ENCODE data around the gene DSG2.

The DSG2 gene

DNA sequence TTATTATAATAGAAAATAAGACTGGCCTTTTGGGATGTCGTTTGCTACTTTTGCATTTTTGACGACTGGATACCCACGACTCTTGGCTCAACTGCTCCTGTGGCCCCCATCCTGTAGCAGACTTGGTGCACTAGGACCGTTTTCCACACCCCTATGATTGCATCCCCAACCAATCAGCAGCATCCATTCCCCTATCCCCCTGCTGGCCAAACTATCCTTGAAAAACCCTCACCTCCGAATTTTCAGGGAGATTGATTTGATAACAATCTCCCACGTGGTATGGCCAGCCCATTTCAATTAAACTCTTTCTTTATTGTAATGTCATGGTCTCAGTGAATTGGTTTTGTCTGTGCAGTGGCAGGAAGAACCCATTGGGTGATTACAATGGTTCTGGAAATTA is 55.8 kb downstream of the DSG2 start:
- Histone ChIP-seq H3K4me1 (ENCODE audit: control insufficient read depth, insufficient read depth, low read length) (no peaks in the 10 kb centered on the region), H3K27ac (ENCODE audit: low read length) (no peak overlapping the region), H3K9me3 (ENCODE audit: control insufficient read depth in 2 of 2, low read length in 2 of 2) (no peaks in the 10 kb centered on the region), H3K27me3 (ENCODE audit: control insufficient read depth in 1 of 2, insufficient read depth in 2 of 2, low read length in 2 of 2) (no peaks in the 10 kb centered on the region), H3K9ac (ENCODE audit: low read length in 2 of 2) (no peak overlapping the region), H3K36me3 (ENCODE audit: control insufficient read depth in 2 of 2, insufficient read depth in 2 of 2, low read length in 2 of 2) (no peaks in the 10 kb centered on the region), H3K4me3 (ENCODE audit: low read length in 2 of 2) (no peak overlapping the region)

DNA sequence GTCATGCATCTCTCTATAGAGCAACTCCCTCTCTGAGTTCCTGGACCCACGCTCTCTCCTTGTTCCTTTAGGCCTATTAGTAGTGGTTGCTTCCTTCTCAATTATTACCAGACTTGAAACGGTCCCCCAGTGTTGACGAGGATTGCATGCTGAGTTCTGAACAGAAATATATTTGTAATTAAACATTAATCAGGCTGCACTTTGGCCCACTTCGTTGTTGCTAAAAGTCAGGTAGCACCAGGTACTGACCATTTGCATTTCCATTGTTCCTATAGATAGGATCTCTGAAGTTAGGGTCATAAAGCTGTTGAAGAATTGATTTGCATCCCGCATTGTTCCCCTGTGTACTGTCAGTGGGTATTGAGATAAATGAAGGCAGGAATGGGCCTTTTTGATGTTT is 56.8 kb downstream of the DSG2 start:
- no peaks in the 10 kb centered on the region for H3K27me3 ChIP-seq (ENCODE audit: control insufficient read depth in 1 of 2, insufficient read depth in 2 of 2, low read length in 2 of 2)
- no peak overlapping the region for H3K4me3 ChIP-seq (ENCODE audit: low read length in 2 of 2)
- no peaks in the 10 kb centered on the region for H3K36me3 ChIP-seq (ENCODE audit: control insufficient read depth in 2 of 2, insufficient read depth in 2 of 2, low read length in 2 of 2)
- no peak overlapping the region for H3K27ac ChIP-seq (ENCODE audit: low read length)
- no peak overlapping the region for H3K9ac ChIP-seq (ENCODE audit: low read length in 2 of 2)
- H3K9me3 ChIP-seq (ENCODE audit: control insufficient read depth in 2 of 2, low read length in 2 of 2) = no peaks in the 10 kb centered on the region
- H3K4me1 ChIP-seq (ENCODE audit: control insufficient read depth, insufficient read depth, low read length) = no peaks in the 10 kb centered on the region

DNA sequence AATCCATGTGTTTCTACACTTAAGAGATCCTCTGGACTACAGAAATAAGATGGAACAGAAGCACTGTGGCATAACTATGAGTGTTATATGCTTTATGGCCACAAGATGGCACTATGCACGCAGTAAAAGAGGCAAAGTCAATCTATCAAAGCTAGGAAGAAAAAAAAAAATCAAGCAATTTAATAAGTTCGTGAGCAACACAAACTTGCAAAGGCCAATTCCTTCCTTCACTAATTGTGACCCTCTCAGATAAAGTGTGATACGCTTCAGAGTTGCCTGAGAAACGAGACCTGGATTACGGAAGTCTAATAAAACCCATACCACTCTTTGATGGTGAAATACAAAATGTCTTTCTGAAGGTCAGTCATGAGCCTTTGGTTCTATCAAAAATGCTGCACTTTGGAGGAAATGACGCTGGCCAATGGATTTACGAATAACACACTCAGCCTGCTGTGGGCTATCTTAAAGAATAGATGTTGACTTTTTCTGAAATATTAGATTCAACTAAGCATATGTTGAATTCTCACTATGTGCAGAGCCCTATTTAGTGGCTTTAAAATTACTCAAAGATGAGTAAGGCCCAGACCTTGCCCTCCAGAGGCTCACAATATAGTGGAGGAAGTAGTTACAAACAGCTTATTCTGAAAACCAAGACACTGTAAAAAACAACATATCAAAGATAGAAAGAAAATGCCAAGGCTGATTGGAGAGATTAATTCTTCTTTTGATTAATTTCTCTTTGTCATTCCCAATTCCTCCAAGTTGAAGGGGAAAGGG is 58.2 kb downstream of the DSG2 start:
- Histone ChIP-seq H3K9ac (ENCODE audit: low read length in 2 of 2) (no peak overlapping the region), H3K9me3 (ENCODE audit: control insufficient read depth in 2 of 2, low read length in 2 of 2) (no peaks in the 10 kb centered on the region), H3K27ac (ENCODE audit: low read length) (no peak overlapping the region), H3K4me1 (ENCODE audit: control insufficient read depth, insufficient read depth, low read length) (no peaks in the 10 kb centered on the region), H3K36me3 (ENCODE audit: control insufficient read depth in 2 of 2, insufficient read depth in 2 of 2, low read length in 2 of 2) (no peaks in the 10 kb centered on the region), H3K27me3 (ENCODE audit: control insufficient read depth in 1 of 2, insufficient read depth in 2 of 2, low read length in 2 of 2) (no peaks in the 10 kb centered on the region), H3K4me3 (ENCODE audit: low read length in 2 of 2) (no peak overlapping the region)

DNA sequence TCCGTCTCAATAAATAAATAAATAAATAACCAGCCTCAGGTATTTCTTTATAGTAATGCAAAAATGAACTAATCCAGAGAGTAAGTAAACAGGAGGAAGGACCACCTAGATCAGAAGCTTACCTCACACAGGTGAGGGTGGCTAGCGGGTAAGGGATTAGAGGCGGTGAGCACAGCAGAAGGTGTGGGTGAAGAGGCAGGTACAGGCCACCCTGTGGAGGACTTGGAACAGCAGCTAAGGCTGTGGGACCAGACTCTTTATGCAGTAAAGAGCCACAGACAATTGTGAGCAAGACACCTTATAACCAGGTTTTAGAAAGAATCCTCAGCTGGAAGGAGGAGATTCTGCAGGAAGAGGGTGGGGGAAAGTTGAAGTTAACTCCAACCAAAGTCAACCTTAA is 59.5 kb downstream of the DSG2 start:
- no peaks in the 10 kb centered on the region for H3K4me1 ChIP-seq (ENCODE audit: control insufficient read depth, insufficient read depth, low read length)
- H3K27ac ChIP-seq (ENCODE audit: low read length) = no peak overlapping the region
- no peak overlapping the region for H3K9ac ChIP-seq (ENCODE audit: low read length in 2 of 2)
- H3K27me3 ChIP-seq (ENCODE audit: control insufficient read depth in 1 of 2, insufficient read depth in 2 of 2, low read length in 2 of 2) = no peaks in the 10 kb centered on the region
- no peaks in the 10 kb centered on the region for H3K9me3 ChIP-seq (ENCODE audit: control insufficient read depth in 2 of 2, low read length in 2 of 2)
- H3K4me3 ChIP-seq (ENCODE audit: low read length in 2 of 2) = no peak overlapping the region
- H3K36me3 ChIP-seq (ENCODE audit: control insufficient read depth in 2 of 2, insufficient read depth in 2 of 2, low read length in 2 of 2) = no peaks in the 10 kb centered on the region

DNA sequence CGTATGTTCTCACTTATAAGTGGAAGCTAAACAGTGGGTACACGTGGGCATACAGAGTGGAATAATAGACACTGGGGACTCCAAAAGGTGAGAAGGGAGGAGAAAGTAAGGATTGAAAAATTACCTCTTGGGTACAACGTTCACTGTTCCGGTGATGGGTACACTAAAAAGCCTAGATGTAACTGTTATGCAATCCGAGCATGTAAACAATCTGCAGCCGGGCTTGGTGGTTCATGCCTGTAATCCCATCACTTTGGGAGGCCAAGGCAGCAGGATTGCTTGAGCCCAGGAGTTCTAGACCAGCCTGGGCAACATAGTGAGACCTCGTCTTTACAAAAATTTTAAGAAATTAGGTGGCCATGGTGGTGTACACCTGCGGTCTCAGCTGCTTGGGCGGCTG is 60.6 kb downstream of the DSG2 start:
- no peak overlapping the region for H3K27ac ChIP-seq (ENCODE audit: low read length)
- no peaks in the 10 kb centered on the region for H3K9me3 ChIP-seq (ENCODE audit: control insufficient read depth in 2 of 2, low read length in 2 of 2)
- no peaks in the 10 kb centered on the region for H3K27me3 ChIP-seq (ENCODE audit: control insufficient read depth in 1 of 2, insufficient read depth in 2 of 2, low read length in 2 of 2)
- H3K4me1 ChIP-seq (ENCODE audit: control insufficient read depth, insufficient read depth, low read length) = no peaks in the 10 kb centered on the region
- no peaks in the 10 kb centered on the region for H3K36me3 ChIP-seq (ENCODE audit: control insufficient read depth in 2 of 2, insufficient read depth in 2 of 2, low read length in 2 of 2)
- no peak overlapping the region for H3K9ac ChIP-seq (ENCODE audit: low read length in 2 of 2)
- no peak overlapping the region for H3K4me3 ChIP-seq (ENCODE audit: low read length in 2 of 2)

DNA sequence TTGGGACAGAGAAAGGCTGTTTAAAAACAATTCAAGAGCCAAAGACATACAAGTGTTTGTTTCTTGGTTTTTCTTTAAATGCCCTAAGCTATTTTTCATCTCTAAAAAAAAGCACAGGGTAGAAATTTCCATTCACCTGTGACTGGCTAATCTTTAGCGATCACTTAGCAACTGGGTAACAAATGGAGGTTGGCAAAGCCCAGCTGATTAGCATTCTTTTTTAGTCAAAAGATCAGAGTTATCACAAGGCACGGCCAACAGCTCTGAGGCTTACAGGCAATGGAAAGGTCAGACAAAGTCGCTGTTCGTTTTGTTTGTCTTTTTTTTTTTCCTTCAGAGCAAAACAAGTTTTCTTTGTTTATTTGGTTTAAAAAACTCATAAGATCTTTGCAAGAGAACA is 64.7 kb downstream of the DSG2 start:
- H3K4me3 ChIP-seq (ENCODE audit: low read length in 2 of 2) = no peak overlapping the region
- no peak overlapping the region for H3K9ac ChIP-seq (ENCODE audit: low read length in 2 of 2)
- H3K27me3 ChIP-seq (ENCODE audit: control insufficient read depth in 1 of 2, insufficient read depth in 2 of 2, low read length in 2 of 2) = peaks cover 2% of the 10 kb centered on the region in 2 donors
- no peak overlapping the region for H3K27ac ChIP-seq (ENCODE audit: low read length)
- H3K9me3 ChIP-seq (ENCODE audit: control insufficient read depth in 2 of 2, low read length in 2 of 2) = no peaks in the 10 kb centered on the region
- no peaks in the 10 kb centered on the region for H3K4me1 ChIP-seq (ENCODE audit: control insufficient read depth, insufficient read depth, low read length)
- no peaks in the 10 kb centered on the region for H3K36me3 ChIP-seq (ENCODE audit: control insufficient read depth in 2 of 2, insufficient read depth in 2 of 2, low read length in 2 of 2)

DNA sequence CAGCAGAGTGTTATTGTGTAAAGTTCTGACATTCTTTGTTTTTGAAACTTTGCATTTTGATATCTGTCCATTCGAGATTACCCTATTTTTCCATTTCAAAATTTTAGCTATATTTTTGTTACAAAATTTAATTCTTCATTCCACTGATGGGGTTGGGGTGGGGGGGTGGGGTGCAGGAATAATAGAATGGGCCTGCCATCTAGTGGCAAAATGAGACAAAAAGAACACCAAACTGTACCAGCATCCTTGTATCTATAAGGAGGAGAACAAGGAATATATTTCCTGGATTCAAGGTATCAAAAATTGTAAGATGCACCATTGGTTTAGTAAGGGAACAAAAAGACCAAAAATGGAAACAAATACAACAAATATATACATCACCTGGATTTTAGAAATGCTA is 65.8 kb downstream of the DSG2 start:
- Histone ChIP-seq H3K27ac (ENCODE audit: low read length) (no peak overlapping the region), H3K9me3 (ENCODE audit: control insufficient read depth in 2 of 2, low read length in 2 of 2) (no peaks in the 10 kb centered on the region)

DNA sequence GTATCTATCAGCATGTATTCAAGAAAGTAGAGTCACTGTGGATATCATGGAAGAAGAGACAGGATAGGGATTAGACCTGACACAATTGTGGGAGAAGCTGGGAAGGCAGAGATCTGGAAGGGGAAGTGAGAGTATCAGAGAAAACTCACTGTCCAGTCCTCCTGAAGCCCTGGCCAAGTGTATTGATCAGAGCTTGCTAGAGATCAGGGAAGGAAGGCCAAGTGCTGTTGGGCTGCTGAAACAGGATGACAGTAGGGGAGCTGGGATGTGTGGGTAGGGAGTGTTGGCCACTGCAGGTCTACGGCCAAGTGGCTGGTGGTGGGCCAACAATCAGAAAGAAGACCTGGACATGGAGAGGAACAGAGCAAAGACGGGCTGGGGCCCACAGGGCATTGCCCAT is 67.4 kb downstream of the DSG2 start:
- Histone ChIP-seq H3K9me3 (ENCODE audit: control insufficient read depth in 2 of 2, low read length in 2 of 2) (no peaks in the 10 kb centered on the region), H3K36me3 (ENCODE audit: control insufficient read depth in 2 of 2, insufficient read depth in 2 of 2, low read length in 2 of 2) (no peaks in the 10 kb centered on the region), H3K9ac (ENCODE audit: low read length in 2 of 2) (no peak overlapping the region), H3K27ac (ENCODE audit: low read length) (no peak overlapping the region), H3K4me3 (ENCODE audit: low read length in 2 of 2) (no peak overlapping the region), H3K27me3 (ENCODE audit: control insufficient read depth in 1 of 2, insufficient read depth in 2 of 2, low read length in 2 of 2) (peaks cover 2% of the 10 kb centered on the region in 2 donors), H3K4me1 (ENCODE audit: control insufficient read depth, insufficient read depth, low read length) (no peaks in the 10 kb centered on the region)

More for the DNA sequence above, 65.8 kb downstream of the DSG2 start:
- Histone ChIP-seq H3K36me3 (ENCODE audit: control insufficient read depth in 2 of 2, insufficient read depth in 2 of 2, low read length in 2 of 2) (no peaks in the 10 kb centered on the region), H3K4me3 (ENCODE audit: low read length in 2 of 2) (no peak overlapping the region), H3K4me1 (ENCODE audit: control insufficient read depth, insufficient read depth, low read length) (no peaks in the 10 kb centered on the region), H3K27me3 (ENCODE audit: control insufficient read depth in 1 of 2, insufficient read depth in 2 of 2, low read length in 2 of 2) (peaks cover 2% of the 10 kb centered on the region in 2 donors), H3K9ac (ENCODE audit: low read length in 2 of 2) (no peak overlapping the region)

DNA sequence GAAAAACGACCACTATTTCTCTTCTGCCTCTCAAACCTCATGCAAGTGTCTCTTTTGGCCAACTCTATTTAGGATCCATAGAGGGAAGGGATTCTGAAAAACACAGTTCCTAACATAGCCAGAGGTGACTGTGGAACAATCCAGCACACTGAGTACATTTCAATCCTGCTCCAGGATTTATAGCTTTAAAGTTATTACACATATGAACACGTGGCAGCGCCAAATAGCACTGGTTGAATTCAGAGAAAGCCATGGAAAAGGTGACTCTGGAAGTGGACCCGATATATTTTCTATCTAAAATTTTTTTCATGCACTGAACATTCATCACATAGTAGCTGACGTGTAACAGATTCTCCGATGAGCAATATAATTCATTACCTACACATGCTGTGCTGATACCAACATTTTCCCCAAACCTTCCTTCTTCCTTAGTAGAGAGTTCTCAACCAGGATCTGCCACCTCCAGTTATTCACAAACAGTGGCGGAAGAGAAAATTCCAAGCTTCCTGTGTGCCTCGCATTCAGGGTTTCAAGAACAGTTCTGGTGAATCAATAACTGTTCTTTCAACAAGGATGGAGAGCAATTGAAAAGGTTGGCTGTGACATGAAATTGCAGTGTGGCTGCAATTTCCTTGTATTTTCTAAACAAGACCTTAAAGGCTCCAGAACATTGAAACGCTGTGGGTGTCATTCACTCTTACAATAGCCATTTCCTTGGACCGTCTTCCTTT is 68.0 kb downstream of the DSG2 start:
- Histone ChIP-seq H3K9me3 (ENCODE audit: control insufficient read depth in 2 of 2, low read length in 2 of 2) (no peaks in the 10 kb centered on the region), H3K27ac (ENCODE audit: low read length) (no peak overlapping the region), H3K27me3 (ENCODE audit: control insufficient read depth in 1 of 2, insufficient read depth in 2 of 2, low read length in 2 of 2) (peaks cover 2% of the 10 kb centered on the region in 2 donors), H3K9ac (ENCODE audit: low read length in 2 of 2) (no peak overlapping the region), H3K4me1 (ENCODE audit: control insufficient read depth, insufficient read depth, low read length) (no peaks in the 10 kb centered on the region), H3K4me3 (ENCODE audit: low read length in 2 of 2) (no peak overlapping the region), H3K36me3 (ENCODE audit: control insufficient read depth in 2 of 2, insufficient read depth in 2 of 2, low read length in 2 of 2) (no peaks in the 10 kb centered on the region)

DNA sequence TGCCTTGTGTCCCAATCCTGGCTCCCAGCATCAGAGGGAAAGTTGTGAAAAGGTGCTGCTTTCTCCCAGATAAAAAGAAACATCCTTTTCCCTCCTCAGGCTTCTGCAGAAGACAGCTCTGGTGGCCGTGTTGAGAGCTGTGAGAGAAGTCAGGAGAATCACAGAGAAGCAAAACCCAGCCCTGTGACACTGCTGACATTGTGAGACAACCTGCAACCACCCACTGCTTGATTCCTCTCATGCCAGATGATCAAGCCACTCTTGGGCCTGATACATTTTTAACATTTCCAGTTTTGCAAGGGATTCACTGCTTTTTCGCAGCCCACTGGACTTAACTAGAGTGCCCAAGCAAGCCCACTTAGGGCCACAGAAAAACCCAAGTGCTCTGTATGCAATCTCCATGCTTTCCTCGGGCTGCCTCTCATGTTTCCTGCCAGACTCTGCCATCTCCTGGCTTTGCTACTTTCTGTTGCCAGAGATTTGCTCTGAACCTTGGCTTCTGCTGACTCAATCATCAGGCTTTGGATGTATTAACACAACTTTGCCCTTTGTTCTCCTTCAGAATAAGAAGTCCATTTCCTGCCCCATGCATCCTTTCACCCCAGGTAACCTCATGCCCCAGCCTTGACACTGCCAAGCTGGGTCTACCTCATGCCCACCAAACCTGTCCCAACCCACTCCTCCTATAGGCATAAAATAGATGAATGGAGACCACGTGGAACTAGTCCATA is 68.8 kb downstream of the DSG2 start:
- no peak overlapping the region for H3K9ac ChIP-seq (ENCODE audit: low read length in 2 of 2)
- no peaks in the 10 kb centered on the region for H3K36me3 ChIP-seq (ENCODE audit: control insufficient read depth in 2 of 2, insufficient read depth in 2 of 2, low read length in 2 of 2)
- H3K4me1 ChIP-seq (ENCODE audit: control insufficient read depth, insufficient read depth, low read length) = no peaks in the 10 kb centered on the region
- no peak overlapping the region for H3K27ac ChIP-seq (ENCODE audit: low read length)
- H3K4me3 ChIP-seq (ENCODE audit: low read length in 2 of 2) = no peak overlapping the region
- no peaks in the 10 kb centered on the region for H3K9me3 ChIP-seq (ENCODE audit: control insufficient read depth in 2 of 2, low read length in 2 of 2)
- H3K27me3 ChIP-seq (ENCODE audit: control insufficient read depth in 1 of 2, insufficient read depth in 2 of 2, low read length in 2 of 2) = peaks cover 2% of the 10 kb centered on the region in 2 donors

All from stomach smooth muscle (tissue), 2 donors.